Kidney (tissue), 14 donors: ENCODE data around the gene ABHD6. TPM values are rescaled to one million over a fixed set of nuclear protein-coding genes. Genes with fewer than 3 reads are reported as not detected.
"Not testable (repeated sequence)": the region's sequence is repeated elsewhere in the genome, so short reads cannot be mapped to it uniquely, and the experiment has no call there.

Experiments used
- DNase-seq, 5 donors: peaks; one replicate each; pipeline ENCODE4 v3.0.0-alpha.2; 2013 to 2020
- FAIRE-seq: peaks from 2 replicates; lab custom pipeline; 2012; peaks lifted over from hg19 to GRCh38; lab: Jason Lieb, UNC
- H3K27ac ChIP-seq, 2 donors: one replicate each; pipeline ENCODE4 v1.7.0; 2013; ENCODE audit warnings: low read depth in 2 of 2, low read length in 2 of 2, inconsistent platforms in 1 of 2
- H3K27me3 ChIP-seq: one replicate; pipeline ENCODE4 v1.7.1; 2013; ENCODE audit warnings: low read length, inconsistent platforms; ENCODE audit not compliant: control insufficient read depth, insufficient read depth
- H3K36me3 ChIP-seq, 3 donors: one replicate each; pipeline versions ENCODE4 v1.7.0 to v1.7.1; 2013; ENCODE audit warnings: low read length in 3 of 3, control low read depth in 1 of 3, inconsistent platforms in 1 of 3; ENCODE audit not compliant: insufficient read depth in 3 of 3, control insufficient read depth in 2 of 3
- H3K4me1 ChIP-seq, 3 donors: one replicate each; pipeline versions ENCODE4 v1.7.0 to v1.7.1; 2013; ENCODE audit warnings: low read length in 3 of 3, inconsistent platforms in 1 of 3, low read depth in 1 of 3; ENCODE audit not compliant: control insufficient read depth in 2 of 3, insufficient read depth in 2 of 3
- H3K4me3 ChIP-seq, 3 donors: one replicate each; pipeline versions ENCODE4 v1.7.0 to v1.8.1; 2013; ENCODE audit warnings: low read length in 3 of 3, control low read depth in 1 of 3, inconsistent platforms in 1 of 3
- H3K9ac ChIP-seq, 3 donors: one replicate each; pipeline versions ENCODE4 v1.7.0 to v1.7.1; 2013; ENCODE audit warnings: low read length in 3 of 3, control low read depth in 1 of 3, inconsistent platforms in 1 of 3
- H3K9me3 ChIP-seq, 3 donors: one replicate each; pipeline versions ENCODE4 v1.7.0 to v1.7.1; 2013; ENCODE audit warnings: low read length in 3 of 3, control low read depth in 1 of 3, inconsistent platforms in 1 of 3; ENCODE audit not compliant: control insufficient read depth in 2 of 3, insufficient read depth in 1 of 3
- CTCF ChIP-seq: IDR thresholded peaks from 3 replicates; pipeline ENCODE4 v1.5.1; 2012; ENCODE audit warnings: mild to moderate bottlenecking, moderate library complexity, borderline replicate concordance; ENCODE audit not compliant: insufficient read depth; ENCODE audit errors: extremely low read depth
- intact Hi-C: fragments of 100-400 bp; cut with DNase I; formaldehyde crosslinking; loops from one replicate; pipeline ENCODE4 v1.11.1; 2022
- polyA plus RNA-seq: library from polyadenylated mRNA; stranded (reverse); fragments of 350-450 nt; fragmentation: Illumina TruSeq; extraction: RNeasy Lipid Tissue Mini Kit (QIAGEN cat#74804); gene quantifications from one replicate; pipeline ENCODE4 v1.2.3, GENCODE V29; 2014; ENCODE audit warnings: low read depth, low replicate concordance; ENCODE audit not compliant: insufficient read depth
- total RNA-seq: library from RNA; stranded (reverse); fragmentation: NEBNext Ultra II Directional; extraction: Animal tissue kit (Norgen Biotek cat#: 25700); gene quantifications from one replicate; pipeline ENCODE4 v1.2.1, GENCODE V29; 2021
- donor health status: control.
- donor health status: control.
- donor health status: control.
- donor health status: control.
- donor health status: control.
- donor health status: DM: yes; HTN: yes; CAD: no.
- donor health status: Normal renal cell carcinoma (clear cell type).

The ABHD6 gene
- total and polyA plus RNA-seq, 2 donors from 2014 or later = 10.2 to 21.4 TPM

- Histone ChIP-seq H3K36me3 (no peaks in the 10 kb centered on the region), H3K27ac (peak overlapping the region in 1 of 2 donors; percentile 65), H3K9me3 (no peaks in the 10 kb centered on the region), H3K4me1 (peaks cover 0 to 6% (median 0%) of the 10 kb centered on the region in 3 donors), H3K9ac (no peak overlapping the region), H3K4me3 (no peak overlapping the region), H3K27me3 (no peaks in the 10 kb centered on the region)
- no peak for TF ChIP-seq CTCF
- FAIRE-seq (no peak), DNase-seq (no peak)
- intact Hi-C loops = no loop called here
These were observed 38.8 kb upstream of the ABHD6 start for GRCh38 chr3:58198804-58199203.

- peak overlapping the region in 1 of 2 donors; percentile 6 for H3K27ac ChIP-seq
- intact Hi-C loops = no loop called here
- no peaks in the 10 kb centered on the region for H3K9me3 ChIP-seq
- H3K4me3 ChIP-seq = no peak overlapping the region
- FAIRE-seq (no peak), DNase-seq (no peak)
- H3K27me3 ChIP-seq = no peaks in the 10 kb centered on the region
- H3K36me3 ChIP-seq = no peaks in the 10 kb centered on the region
- H3K4me1 ChIP-seq = peaks cover 0 to 6% (median 0%) of the 10 kb centered on the region in 3 donors
- TF ChIP-seq CTCF = no peak
- H3K9ac ChIP-seq = no peak overlapping the region
These were observed 37.4 kb upstream of the ABHD6 start for GRCh38 chr3:58200121-58200709.

- no peak for TF ChIP-seq CTCF
- H3K36me3 ChIP-seq = no peaks in the 10 kb centered on the region
- H3K9ac ChIP-seq = no peak overlapping the region
- H3K4me3 ChIP-seq = no peak overlapping the region
- no peaks in the 10 kb centered on the region for H3K27me3 ChIP-seq
- intact Hi-C loops = no loop called here
- H3K27ac ChIP-seq = peak overlapping the region in 1 of 2 donors; percentile 45
- H3K9me3 ChIP-seq = no peaks in the 10 kb centered on the region
- FAIRE-seq = no peak
- H3K4me1 ChIP-seq = peaks cover 0 to 6% (median 0%) of the 10 kb centered on the region in 3 donors
- DNase-seq = peak in 3 of 5 donors; percentile 51 to 66 (median 51)
These were observed 36.7 kb upstream of the ABHD6 start for GRCh38 chr3:58200846-58201355.

GRCh38 chr3:58201451-58201850, 36.1 kb upstream of the ABHD6 start:
- H3K36me3 ChIP-seq, H3K4me3 ChIP-seq, H3K27me3 ChIP-seq, H3K27ac ChIP-seq, H3K9me3 ChIP-seq, H3K4me1 ChIP-seq, FAIRE-seq, intact Hi-C loops, H3K9ac ChIP-seq: not testable (repeated sequence)
- peak in 1 of 5 donors; percentile 26 for DNase-seq
